ENCODE results near the gene ST3GAL5.

ST3GAL5 gene

DNA sequence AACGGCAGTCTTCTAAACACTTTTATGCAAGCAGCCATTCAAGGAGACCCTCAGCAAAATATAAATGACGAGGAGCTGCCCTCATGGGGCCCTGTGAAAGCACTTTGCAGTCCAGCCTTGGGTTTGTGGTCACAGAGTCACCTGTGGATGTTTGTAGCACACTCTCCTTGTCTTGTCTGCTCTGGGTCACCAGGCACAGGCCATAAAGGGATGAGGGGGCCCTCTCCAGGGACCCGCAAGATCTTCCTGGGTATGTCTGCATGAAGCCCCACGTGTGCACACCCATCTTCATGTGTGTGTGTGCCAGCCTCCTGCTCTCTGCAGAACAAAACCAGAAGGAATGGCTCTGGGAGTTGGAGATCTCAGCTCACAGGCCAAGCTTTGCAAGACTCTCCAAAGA, 98.8 kb downstream of the ST3GAL5 start:
- DNase-seq (ENCODE audit: low read depth, low spot score): no peak

DNA sequence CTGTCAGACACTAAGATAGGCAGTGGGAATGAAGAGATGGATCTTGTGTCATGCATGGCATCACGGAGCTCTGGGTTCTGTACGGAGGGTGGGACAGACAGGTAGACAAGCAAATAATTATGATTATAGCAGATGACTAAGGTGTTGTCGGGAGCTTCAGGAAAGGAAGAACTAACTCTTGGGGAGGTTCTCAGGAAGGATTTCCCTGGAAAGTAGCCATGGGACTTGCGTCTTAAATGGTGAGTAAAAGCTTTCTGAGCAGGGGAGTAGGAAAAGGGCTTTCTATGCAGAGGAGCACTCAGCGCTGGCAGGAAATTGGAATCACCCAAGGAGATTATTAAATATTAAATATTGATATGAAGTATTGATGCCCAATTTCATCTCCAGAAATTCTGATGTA, 99.5 kb downstream of the ST3GAL5 start:
- no peak for DNase-seq (ENCODE audit: low read depth, low spot score)

DNA sequence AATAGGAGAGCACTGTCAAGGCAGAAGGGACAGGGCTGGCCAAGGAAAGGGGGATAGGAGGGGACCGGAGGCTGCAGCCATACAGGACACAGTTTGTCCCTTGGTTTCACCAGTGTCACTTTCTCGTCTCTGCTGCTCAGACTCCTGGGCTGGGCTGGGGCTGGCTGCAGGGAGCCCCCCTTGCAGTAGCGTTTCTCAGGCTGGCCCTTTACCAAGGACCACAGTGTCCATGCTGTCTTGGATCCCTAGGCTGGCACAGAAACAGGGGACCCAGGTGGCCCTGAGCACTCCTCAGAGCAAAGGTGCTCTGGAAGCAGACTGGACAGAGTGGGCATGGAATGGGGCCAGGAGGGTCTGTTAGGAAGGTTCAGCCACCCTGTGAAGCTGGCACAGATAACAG, 100.2 kb downstream of the ST3GAL5 start:
- no peak for DNase-seq (ENCODE audit: low read depth, low spot score)

DNA sequence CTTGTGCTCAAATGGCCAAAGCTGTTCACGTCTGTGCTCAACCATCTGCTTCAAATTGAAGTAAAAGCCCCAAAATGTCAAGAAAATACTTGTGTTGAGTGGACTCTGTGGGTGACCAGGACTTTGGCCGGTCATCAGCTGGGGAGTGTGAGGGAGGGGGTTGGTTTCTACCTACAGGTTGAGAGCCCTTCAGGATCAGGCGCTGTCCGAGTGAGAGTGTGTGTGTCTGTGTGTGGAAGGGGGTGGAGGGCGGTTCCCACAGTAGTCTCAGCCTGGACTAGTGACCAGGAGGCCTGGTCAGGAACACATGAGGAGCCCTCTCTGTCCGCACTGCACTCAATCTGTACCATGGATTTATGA, 100.8 kb downstream of the ST3GAL5 start:
- DNase-seq (ENCODE audit: low read depth, low spot score): no peak

DNA sequence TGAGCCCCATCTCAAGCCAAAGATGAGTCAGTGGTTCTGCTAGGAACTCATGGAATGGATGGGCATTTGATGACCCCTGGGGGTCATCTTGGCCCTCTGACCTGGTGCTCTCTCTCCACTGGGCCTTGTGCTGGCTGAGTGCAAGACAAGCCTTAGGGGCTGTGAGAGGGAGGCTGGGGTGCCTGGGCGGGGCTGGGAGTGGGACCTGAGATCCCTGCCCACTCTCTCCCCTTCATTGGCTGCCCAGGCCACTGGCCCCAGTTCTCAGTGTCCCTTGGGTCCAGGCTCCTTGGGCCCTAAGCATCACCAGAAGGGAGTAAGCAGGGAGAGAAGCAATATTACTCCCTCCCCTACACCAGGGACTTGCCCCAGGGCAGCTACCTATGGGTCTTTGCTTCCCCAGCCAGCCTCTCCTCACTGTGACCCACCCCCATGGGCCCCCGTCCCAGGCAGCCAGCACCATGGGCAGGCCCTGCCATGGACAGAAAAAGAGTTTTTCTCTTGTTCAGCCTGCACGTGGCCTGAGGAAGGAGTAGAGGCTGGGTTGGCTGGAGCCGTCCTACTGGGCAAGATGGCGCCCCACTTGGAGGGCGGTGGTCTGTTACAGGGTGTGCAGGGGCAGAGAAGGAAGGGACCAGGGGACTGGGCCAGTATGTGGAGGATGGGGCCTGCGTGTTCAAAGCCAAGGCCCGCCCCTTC, 101.4 kb downstream of the ST3GAL5 start:
- no peak for DNase-seq (ENCODE audit: low read depth, low spot score)
